WTC11 (cell line): ENCODE measurements around the gene PTX4.

Experiments used
- CREB1 ChIP-seq: sonication (generic); formaldehyde crosslinking; IDR thresholded peaks from 2 replicates; pipeline ENCODE4 v1.8.0; 2023; ENCODE audit warnings: mild to moderate bottlenecking, missing genetic modification reagents
- CTCF ChIP-seq: fragments of 200-600 bp; IDR thresholded peaks from 2 replicates; pipeline ENCODE4 v1.8.0; 2022; ENCODE audit warnings: antibody characterized with exemption
- ESRRA ChIP-seq: sonication (generic); formaldehyde crosslinking; IDR thresholded peaks from 2 replicates; pipeline ENCODE4 v1.8.1; 2022; ENCODE audit warnings: mild to moderate bottlenecking, missing genetic modification reagents, borderline replicate concordance
- FOXP1 ChIP-seq: sonication (generic); formaldehyde crosslinking; IDR thresholded peaks from 2 replicates; pipeline ENCODE4 v1.8.0; 2022; ENCODE audit warnings: missing genetic modification reagents, mild to moderate bottlenecking, moderate library complexity, borderline replicate concordance
- ZNF138 ChIP-seq: sonication (generic); formaldehyde crosslinking; conservative IDR thresholded peaks from 2 replicates; pipeline ENCODE4 v1.8.1; 2022; ENCODE audit warnings: mild to moderate bottlenecking, moderate library complexity, missing genetic modification reagents

- TF ChIP-seq ZNF138 (CRISPR knock-in tag) (no peak), FOXP1 (CRISPR knock-in tag) (no peak), CTCF (no peak), CREB1 (CRISPR knock-in tag) (no peak), ESRRA (CRISPR knock-in tag) (no peak)
Measured at GRCh38 chr16:1499756-1500464, 11.2 kb upstream of the PTX4 start.
